Spleen (tissue), 7 donors: Measurements from ENCODE around the gene UQCR11.

ENCODE experiments used
- POLR2A ChIP-seq, 3 donors: fragments of 450-650 bp; IDR thresholded peaks; one replicate each; pipeline ENCODE4 v1.5.1; 2017; ENCODE audit warnings: antibody characterized with exemption in 3 of 3, mild to moderate bottlenecking in 1 of 3
- TF ChIP-seq, protein P1 (sequence below), 11 experiments: fragments of 200-600 bp in 7 of 11; fragments of 450-650 bp in 4 of 11; sonication (generic) in 4 of 11; IDR thresholded peaks in 8 of 11; conservative IDR thresholded peaks in 3 of 11; 1 replicate in 7 of 11; 2 replicates in 4 of 11; pipeline versions ENCODE4 v1.4.0 to v1.8.0; 2016 to 2021; ENCODE audit warnings: antibody characterized with exemption in 11 of 11, inconsistent platforms in 4 of 11, mild to moderate bottlenecking in 1 of 11
- donor health status: DM: no; HTN: no; CAD: no; lungs with moderate emphysema.
- donor health status: DM: no; HTN: no; CAD: no.
- donor health status: DM: no; HTN: no; CAD: no.

DNA sequence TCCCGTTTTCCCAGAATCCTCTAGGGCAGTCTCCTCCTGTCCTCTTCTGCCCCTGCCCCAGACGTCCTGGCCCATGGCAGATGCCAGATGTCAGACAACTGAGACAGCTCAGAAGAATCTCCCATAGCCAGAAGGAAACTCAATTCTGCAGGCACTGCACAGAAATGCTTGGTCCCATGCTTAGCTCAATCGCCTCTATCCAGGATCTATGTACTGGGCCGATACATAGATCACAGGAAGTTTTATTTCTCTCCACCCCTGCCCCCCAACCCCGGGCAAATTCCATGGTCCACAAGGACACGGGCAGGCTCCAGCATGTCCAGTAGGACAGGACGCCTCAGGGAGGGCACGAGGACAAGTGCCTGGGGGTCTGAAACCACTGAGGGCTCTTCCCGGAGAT lies 17.4 kb downstream of the UQCR11 start:
- TF ChIP-seq, protein P1, sequence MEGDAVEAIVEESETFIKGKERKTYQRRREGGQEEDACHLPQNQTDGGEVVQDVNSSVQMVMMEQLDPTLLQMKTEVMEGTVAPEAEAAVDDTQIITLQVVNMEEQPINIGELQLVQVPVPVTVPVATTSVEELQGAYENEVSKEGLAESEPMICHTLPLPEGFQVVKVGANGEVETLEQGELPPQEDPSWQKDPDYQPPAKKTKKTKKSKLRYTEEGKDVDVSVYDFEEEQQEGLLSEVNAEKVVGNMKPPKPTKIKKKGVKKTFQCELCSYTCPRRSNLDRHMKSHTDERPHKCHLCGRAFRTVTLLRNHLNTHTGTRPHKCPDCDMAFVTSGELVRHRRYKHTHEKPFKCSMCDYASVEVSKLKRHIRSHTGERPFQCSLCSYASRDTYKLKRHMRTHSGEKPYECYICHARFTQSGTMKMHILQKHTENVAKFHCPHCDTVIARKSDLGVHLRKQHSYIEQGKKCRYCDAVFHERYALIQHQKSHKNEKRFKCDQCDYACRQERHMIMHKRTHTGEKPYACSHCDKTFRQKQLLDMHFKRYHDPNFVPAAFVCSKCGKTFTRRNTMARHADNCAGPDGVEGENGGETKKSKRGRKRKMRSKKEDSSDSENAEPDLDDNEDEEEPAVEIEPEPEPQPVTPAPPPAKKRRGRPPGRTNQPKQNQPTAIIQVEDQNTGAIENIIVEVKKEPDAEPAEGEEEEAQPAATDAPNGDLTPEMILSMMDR (IDR thresholded peaks at IDR 0.05 in 8 of 11, conservative IDR thresholded peaks at IDR 0.05 in 3 of 11): no peak
- TF ChIP-seq POLR2A (IDR thresholded peaks at IDR 0.05): no peak
